Measurements from ENCODE around the gene NINL. TPM values are rescaled to one million over a fixed set of nuclear protein-coding genes. Genes with fewer than 3 reads are reported as not detected.
"Not testable (repeated sequence)": the region's sequence is repeated elsewhere in the genome, so short reads cannot be mapped to it uniquely, and the experiment has no call there.

Gene NINL
- total RNA-seq, 1 donor from 2014 or later: 95.5 TPM

DNA sequence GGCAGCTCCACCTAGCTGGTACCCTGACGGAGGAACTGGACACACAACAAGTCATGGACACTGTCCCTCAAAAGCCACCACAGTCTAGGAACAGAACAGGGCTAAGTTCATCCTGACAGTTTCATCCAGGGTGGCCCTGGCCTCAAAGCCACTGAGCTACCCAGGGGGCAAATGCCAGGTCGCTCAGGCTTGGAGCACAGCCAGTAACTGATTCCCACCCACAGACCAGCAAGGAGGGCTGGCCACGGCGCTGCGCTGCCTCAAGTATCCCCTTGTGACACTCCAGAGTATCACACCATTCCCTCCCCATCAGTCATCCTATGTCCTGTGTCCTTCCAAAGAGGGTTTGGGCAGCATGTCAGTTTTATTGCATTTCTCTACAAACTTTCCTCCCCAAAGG, 105.7 kb downstream of the NINL start:
- Mint-ChIP-seq H3K36me3 (ENCODE audit: low read depth, unreplicated experiment) (peaks cover 48% of the 10 kb centered on the region), H3K9me3 (ENCODE audit: unreplicated experiment) (no peaks in the 10 kb centered on the region), H3K27ac (ENCODE audit: unreplicated experiment) (no peak overlapping the region), H3K4me3 (ENCODE audit: unreplicated experiment) (peak overlapping the region; percentile 42), H3K27me3 (ENCODE audit: unreplicated experiment) (peaks cover 15% of the 10 kb centered on the region), H3K4me1 (ENCODE audit: unreplicated experiment) (peaks cover 4% of the 10 kb centered on the region)
- TF ChIP-seq, protein P1, sequence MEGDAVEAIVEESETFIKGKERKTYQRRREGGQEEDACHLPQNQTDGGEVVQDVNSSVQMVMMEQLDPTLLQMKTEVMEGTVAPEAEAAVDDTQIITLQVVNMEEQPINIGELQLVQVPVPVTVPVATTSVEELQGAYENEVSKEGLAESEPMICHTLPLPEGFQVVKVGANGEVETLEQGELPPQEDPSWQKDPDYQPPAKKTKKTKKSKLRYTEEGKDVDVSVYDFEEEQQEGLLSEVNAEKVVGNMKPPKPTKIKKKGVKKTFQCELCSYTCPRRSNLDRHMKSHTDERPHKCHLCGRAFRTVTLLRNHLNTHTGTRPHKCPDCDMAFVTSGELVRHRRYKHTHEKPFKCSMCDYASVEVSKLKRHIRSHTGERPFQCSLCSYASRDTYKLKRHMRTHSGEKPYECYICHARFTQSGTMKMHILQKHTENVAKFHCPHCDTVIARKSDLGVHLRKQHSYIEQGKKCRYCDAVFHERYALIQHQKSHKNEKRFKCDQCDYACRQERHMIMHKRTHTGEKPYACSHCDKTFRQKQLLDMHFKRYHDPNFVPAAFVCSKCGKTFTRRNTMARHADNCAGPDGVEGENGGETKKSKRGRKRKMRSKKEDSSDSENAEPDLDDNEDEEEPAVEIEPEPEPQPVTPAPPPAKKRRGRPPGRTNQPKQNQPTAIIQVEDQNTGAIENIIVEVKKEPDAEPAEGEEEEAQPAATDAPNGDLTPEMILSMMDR (IDR thresholded peaks at IDR 0.05; ENCODE audit: unreplicated experiment): no peak
- DNase-seq (ENCODE audit: low spot score): no peak

DNA sequence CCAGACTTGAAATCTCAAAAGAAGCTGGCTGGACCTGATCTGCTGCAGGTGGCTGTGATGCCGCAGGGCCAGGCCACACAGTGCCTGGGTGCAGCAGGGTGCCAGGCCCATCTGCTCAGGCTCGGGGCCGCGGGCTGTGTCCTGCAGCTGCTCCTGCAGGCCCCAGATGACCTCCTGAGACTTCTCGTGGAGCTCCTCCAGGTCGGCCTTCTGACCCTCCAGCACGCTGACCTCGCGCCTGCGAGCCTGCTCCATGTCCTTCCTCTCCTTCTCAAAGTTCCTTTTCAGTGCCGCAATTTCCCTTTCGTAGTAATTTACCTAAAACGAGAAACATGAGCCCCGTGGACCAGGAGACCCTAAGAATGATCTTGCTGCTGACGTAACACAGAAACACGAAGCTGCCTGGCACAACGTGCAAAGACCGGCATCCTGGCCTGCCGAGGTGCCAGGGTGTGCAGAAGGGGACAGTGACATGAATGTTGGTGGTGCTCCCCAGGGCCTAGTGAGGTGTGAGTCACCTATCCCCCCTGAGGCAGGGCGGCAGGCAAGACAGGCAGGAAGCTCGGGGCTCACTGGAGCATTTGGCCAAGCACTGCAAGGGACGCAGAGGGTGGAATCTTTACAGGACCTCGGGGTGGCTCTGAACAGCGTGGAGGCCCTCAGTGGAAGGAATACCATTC, 106.3 kb downstream of the NINL start:
- H3K9me3 Mint-ChIP-seq (ENCODE audit: unreplicated experiment): no peaks in the 10 kb centered on the region
- H3K27me3 Mint-ChIP-seq (ENCODE audit: unreplicated experiment): peaks cover 17% of the 10 kb centered on the region
- H3K36me3 Mint-ChIP-seq (ENCODE audit: low read depth, unreplicated experiment): peaks cover 43% of the 10 kb centered on the region
- H3K4me1 Mint-ChIP-seq (ENCODE audit: unreplicated experiment): no peaks in the 10 kb centered on the region
- peak overlapping the region; percentile 54 for H3K4me3 Mint-ChIP-seq (ENCODE audit: unreplicated experiment)
- no peak for DNase-seq (ENCODE audit: low spot score)
- no peak overlapping the region for H3K27ac Mint-ChIP-seq (ENCODE audit: unreplicated experiment)
- TF ChIP-seq, protein P1 (IDR thresholded peaks at IDR 0.05; ENCODE audit: unreplicated experiment): no peak

DNA sequence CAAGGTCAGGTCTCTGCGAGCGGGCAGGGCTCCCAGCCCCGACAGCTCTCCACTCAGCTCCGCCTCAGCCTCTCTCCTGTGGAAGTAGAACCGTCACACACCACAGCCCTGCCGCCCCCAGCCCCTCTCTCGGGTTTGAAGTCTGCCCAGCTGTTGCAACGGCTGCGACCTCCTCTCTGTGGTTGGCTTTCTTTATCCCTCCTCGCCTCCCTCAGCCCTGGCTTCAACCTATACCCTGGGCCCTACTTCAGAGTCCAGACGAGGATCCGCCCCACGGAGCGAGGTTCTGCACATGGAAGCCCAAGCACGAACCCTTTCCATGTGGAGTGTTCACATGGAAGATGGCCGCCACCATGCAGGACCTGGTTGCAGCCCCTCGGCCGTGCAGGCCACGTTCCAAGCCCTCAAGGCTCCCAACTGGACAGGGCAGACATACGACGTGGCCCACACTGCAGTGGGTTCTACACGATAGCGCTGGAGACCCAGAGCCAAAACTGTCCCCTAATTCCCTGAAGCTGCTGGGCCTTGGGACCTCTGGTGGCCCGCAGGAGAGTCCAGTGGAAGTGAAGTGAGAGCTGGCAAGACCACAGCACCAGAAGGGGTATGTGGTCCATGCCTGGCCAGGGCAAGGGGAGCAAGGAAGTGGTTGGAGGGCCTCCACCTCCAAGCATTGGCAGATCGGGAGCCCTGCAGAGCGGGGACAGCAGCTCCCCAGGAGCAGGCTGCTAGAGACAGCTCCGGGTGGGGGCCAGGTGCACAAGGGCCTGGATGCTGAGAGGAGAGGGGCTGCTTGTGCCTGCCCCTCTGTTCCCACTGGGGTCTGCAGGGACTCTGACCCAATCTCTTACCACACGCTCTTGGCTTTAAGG, 108.1 kb downstream of the NINL start:
- H3K27ac Mint-ChIP-seq (ENCODE audit: unreplicated experiment): no peak overlapping the region
- TF ChIP-seq, protein P1 (IDR thresholded peaks at IDR 0.05; ENCODE audit: unreplicated experiment): no peak
- no peak for DNase-seq (ENCODE audit: low spot score)
- peaks cover 19% of the 10 kb centered on the region for H3K27me3 Mint-ChIP-seq (ENCODE audit: unreplicated experiment)
- H3K9me3 Mint-ChIP-seq (ENCODE audit: unreplicated experiment): no peaks in the 10 kb centered on the region
- H3K4me3 Mint-ChIP-seq (ENCODE audit: unreplicated experiment): no peak overlapping the region
- H3K36me3 Mint-ChIP-seq (ENCODE audit: low read depth, unreplicated experiment): peaks cover 42% of the 10 kb centered on the region
- no peaks in the 10 kb centered on the region for H3K4me1 Mint-ChIP-seq (ENCODE audit: unreplicated experiment)

DNA sequence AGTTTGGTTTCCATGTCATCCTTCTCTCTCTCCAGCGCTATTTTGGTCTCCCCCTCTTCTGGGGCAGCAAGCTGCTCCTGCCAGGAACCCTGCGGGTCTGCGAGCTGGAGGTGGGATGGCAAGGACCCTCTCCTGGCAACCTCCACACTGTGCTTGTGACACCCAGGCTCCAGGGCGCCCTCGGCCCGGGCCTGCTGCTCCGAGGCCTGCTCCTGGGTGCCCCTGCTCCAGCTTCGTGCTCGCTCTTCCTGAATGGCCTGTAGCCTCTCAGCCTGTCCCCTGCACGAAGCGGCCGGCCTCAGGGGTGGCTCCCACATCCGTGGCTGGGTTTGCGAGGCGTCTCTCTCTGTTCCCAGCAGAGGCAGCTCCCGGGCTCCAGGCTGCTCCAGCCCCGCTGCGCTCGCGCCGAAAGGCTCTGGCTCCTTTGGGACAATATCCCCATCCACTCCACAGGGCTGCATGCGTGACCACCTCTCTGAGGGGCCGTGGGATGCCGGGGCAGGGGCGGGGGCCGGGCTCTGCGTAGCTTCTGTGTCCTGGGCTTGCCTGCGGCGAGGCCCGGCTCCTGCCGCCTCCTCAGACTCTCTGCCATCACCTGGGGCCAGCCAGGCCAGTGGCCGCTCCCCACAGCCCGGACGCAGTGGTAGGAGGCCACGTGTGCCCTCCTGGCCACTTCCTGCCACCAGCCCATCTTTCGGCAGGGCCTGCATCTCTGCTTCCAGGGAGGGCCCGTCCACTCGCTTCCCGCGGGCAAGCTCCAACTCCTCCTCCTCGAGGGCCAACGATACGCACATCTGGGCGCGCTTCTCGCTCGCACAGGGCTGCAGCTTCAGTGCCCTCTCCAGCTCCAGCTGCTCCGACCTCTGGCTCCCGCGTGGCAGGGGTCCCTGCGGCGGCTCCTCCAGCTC, 109.0 kb downstream of the NINL start:
- Mint-ChIP-seq H3K9me3 (ENCODE audit: unreplicated experiment) (no peaks in the 10 kb centered on the region), H3K36me3 (ENCODE audit: low read depth, unreplicated experiment) (peaks cover 42% of the 10 kb centered on the region), H3K27me3 (ENCODE audit: unreplicated experiment) (peaks cover 16% of the 10 kb centered on the region), H3K27ac (ENCODE audit: unreplicated experiment) (no peak overlapping the region), H3K4me3 (ENCODE audit: unreplicated experiment) (no peak overlapping the region), H3K4me1 (ENCODE audit: unreplicated experiment) (no peaks in the 10 kb centered on the region)
- TF ChIP-seq, protein P1 (IDR thresholded peaks at IDR 0.05; ENCODE audit: unreplicated experiment): no peak
- DNase-seq (ENCODE audit: low spot score): no peak

DNA sequence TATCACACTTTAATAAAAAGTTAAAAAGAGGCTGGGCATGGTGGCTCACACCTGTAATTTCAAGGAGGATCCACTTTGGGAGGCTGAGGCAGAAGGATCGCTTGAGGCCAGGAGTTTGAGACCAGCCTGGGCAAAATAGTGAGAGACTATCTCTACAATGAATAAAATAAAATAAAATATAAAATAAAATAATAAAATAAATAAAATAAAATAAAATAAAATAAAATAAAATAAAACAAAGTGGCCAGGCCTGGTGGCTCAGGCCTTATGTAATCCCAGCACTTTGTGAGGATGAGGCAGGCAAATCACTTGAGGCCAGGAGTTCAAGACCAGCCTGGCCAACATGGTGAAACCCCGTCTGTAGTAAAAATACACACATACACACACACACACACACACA, 112.0 kb downstream of the NINL start:
- peaks cover 32% of the 10 kb centered on the region for H3K36me3 Mint-ChIP-seq (ENCODE audit: low read depth, unreplicated experiment)
- H3K4me3 Mint-ChIP-seq (ENCODE audit: unreplicated experiment); H3K4me1 Mint-ChIP-seq (ENCODE audit: unreplicated experiment); DNase-seq (ENCODE audit: low spot score); H3K9me3 Mint-ChIP-seq (ENCODE audit: unreplicated experiment); H3K27ac Mint-ChIP-seq (ENCODE audit: unreplicated experiment): not testable (repeated sequence)
- H3K27me3 Mint-ChIP-seq (ENCODE audit: unreplicated experiment): peaks cover 16% of the 10 kb centered on the region

Data from endothelial cell (in vitro differentiated cells).